ENCODE measurements around the gene CTPS1. TPM values are rescaled to one million over a fixed set of nuclear protein-coding genes. Genes with fewer than 3 reads are reported as not detected.

Gene CTPS1
- polyA plus RNA-seq, 1 donor (not counting 4 experiments of a cell fraction or from before 2014, with no cell fraction given) = 43.3 TPM

DNA sequence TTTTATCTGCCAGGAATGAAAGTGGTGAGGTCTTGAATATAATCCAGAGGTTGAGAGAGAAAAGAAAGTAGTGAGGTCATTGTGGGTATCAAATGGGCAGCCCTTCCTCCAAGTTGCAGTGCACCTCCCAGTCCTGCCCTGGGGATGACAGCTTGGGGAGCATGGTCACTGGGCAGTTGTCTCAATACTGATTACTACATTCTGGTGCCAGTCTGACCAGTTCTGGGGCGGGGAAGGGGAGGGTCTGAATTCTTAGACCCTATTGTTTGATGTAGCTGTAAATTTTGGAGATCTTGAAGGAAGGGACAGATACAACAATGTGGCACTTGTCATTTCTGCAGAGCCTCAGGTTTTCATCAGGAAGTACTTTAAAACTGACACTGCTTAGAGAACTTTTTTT, 30.8 kb downstream of the CTPS1 start:
- no peaks in the 10 kb centered on the region for H4K20me1 ChIP-seq (ENCODE audit: control insufficient read depth, extremely low read depth, insufficient read depth, low read length)

DNA sequence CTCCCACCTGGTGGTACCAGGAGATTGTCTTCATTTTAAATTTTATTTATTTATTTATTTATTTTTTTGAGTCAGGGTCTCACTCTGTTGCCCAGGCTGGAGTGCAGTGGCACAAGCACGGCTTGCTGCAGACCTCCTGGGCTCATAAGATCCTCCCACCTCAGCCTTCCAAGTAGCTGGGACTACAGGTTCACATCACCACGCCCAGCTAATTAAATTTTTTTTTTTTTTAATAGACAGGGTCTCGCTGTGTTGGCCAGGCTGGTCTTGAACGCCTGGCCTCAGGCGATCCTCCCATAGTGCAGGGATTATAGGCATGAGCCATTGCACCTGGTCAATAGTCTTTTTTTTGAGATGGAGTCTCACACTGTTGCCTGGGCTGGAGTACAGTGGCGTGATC, 33.5 kb downstream of the CTPS1 start:
- peaks cover 18% of the 10 kb centered on the region for H3K4me1 ChIP-seq (ENCODE audit: control insufficient read depth, extremely low read depth, insufficient read depth, low read length)
- no peak for FAIRE-seq

More for the DNA sequence above, 30.8 kb downstream of the CTPS1 start:
- no peak overlapping the region for H3K27ac ChIP-seq (ENCODE audit: control insufficient read depth, insufficient read depth, low read length)
- H2AFZ ChIP-seq (ENCODE audit: control insufficient read depth, low read length) = no peak overlapping the region
- H3K27me3 ChIP-seq (ENCODE audit: control insufficient read depth, extremely low read depth, insufficient read depth, low read length) = no peaks in the 10 kb centered on the region
- DNase-seq (ENCODE audit: low read depth, low spot score) = no peak
- H3K9me3 ChIP-seq (ENCODE audit: control insufficient read depth, low read depth, low read length) = no peaks in the 10 kb centered on the region
- no peak overlapping the region for H3K4me3 ChIP-seq (ENCODE audit: control insufficient read depth in 2 of 3, extremely low read depth in 1 of 3, insufficient read depth in 2 of 3, low read depth in 1 of 3, low read length in 3 of 3)
- H3K79me2 ChIP-seq (ENCODE audit: control insufficient read depth, insufficient read depth, low read length) = peaks cover 13% of the 10 kb centered on the region
- H3K36me3 ChIP-seq (ENCODE audit: control insufficient read depth in 2 of 2, extremely low read depth in 1 of 2, insufficient read depth in 2 of 2, low read length in 2 of 2) = peaks cover 57 to 76% of the 10 kb centered on the region in 2 experiments
- peaks cover 2% of the 10 kb centered on the region for H3K9me1 ChIP-seq (ENCODE audit: control insufficient read depth, extremely low read depth, insufficient read depth, low read length)
- peaks cover 43% of the 10 kb centered on the region for H3K4me1 ChIP-seq (ENCODE audit: control insufficient read depth, extremely low read depth, insufficient read depth, low read length)
- dilution Hi-C loops (cut with MboI; ENCODE audit: extremely low pct_ligation_motif_present, low sequenced_read_pairs) = no loop called here
- no peak overlapping the region for H3K9ac ChIP-seq (ENCODE audit: control insufficient read depth, extremely low read depth, insufficient read depth, low read length)
- TF ChIP-seq, protein P1, sequence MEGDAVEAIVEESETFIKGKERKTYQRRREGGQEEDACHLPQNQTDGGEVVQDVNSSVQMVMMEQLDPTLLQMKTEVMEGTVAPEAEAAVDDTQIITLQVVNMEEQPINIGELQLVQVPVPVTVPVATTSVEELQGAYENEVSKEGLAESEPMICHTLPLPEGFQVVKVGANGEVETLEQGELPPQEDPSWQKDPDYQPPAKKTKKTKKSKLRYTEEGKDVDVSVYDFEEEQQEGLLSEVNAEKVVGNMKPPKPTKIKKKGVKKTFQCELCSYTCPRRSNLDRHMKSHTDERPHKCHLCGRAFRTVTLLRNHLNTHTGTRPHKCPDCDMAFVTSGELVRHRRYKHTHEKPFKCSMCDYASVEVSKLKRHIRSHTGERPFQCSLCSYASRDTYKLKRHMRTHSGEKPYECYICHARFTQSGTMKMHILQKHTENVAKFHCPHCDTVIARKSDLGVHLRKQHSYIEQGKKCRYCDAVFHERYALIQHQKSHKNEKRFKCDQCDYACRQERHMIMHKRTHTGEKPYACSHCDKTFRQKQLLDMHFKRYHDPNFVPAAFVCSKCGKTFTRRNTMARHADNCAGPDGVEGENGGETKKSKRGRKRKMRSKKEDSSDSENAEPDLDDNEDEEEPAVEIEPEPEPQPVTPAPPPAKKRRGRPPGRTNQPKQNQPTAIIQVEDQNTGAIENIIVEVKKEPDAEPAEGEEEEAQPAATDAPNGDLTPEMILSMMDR (optimal IDR thresholded peaks at IDR 0.05 in 1 of 3, IDR thresholded peaks at IDR 0.05 in 1 of 3, conservative IDR thresholded peaks at IDR 0.05 in 1 of 3; ENCODE audit: extremely low read depth in 1 of 3, insufficient read depth in 2 of 3, low read length in 3 of 3) = no peak
- TF ChIP-seq EZH2 (IDR thresholded peaks at IDR 0.05; ENCODE audit: low read length) = no peak
- no peak for FAIRE-seq
- H3K4me2 ChIP-seq (ENCODE audit: control insufficient read depth, extremely low read depth, insufficient read depth, low read depth, low read length) = no peak overlapping the region

More for the DNA sequence above, 33.5 kb downstream of the CTPS1 start:
- no peak for TF ChIP-seq EZH2 (IDR thresholded peaks at IDR 0.05; ENCODE audit: low read length)
- TF ChIP-seq, protein P1 (optimal IDR thresholded peaks at IDR 0.05 in 1 of 3, IDR thresholded peaks at IDR 0.05 in 1 of 3, conservative IDR thresholded peaks at IDR 0.05 in 1 of 3; ENCODE audit: extremely low read depth in 1 of 3, insufficient read depth in 2 of 3, low read length in 3 of 3) = no peak
- Histone ChIP-seq H3K9me3 (ENCODE audit: control insufficient read depth, low read depth, low read length) (no peaks in the 10 kb centered on the region), H3K4me3 (ENCODE audit: control insufficient read depth in 2 of 3, extremely low read depth in 1 of 3, insufficient read depth in 2 of 3, low read depth in 1 of 3, low read length in 3 of 3) (no peak overlapping the region), H3K9ac (ENCODE audit: control insufficient read depth, extremely low read depth, insufficient read depth, low read length) (no peak overlapping the region), H2AFZ (ENCODE audit: control insufficient read depth, low read length) (no peak overlapping the region), H3K27me3 (ENCODE audit: control insufficient read depth, extremely low read depth, insufficient read depth, low read length) (no peaks in the 10 kb centered on the region), H3K79me2 (ENCODE audit: control insufficient read depth, insufficient read depth, low read length) (peaks cover 13% of the 10 kb centered on the region), H3K27ac (ENCODE audit: control insufficient read depth, insufficient read depth, low read length) (no peak overlapping the region), H4K20me1 (ENCODE audit: control insufficient read depth, extremely low read depth, insufficient read depth, low read length) (no peaks in the 10 kb centered on the region), H3K36me3 (ENCODE audit: control insufficient read depth in 2 of 2, extremely low read depth in 1 of 2, insufficient read depth in 2 of 2, low read length in 2 of 2) (peaks cover 61 to 75% of the 10 kb centered on the region in 2 experiments), H3K4me2 (ENCODE audit: control insufficient read depth, extremely low read depth, insufficient read depth, low read depth, low read length) (no peak overlapping the region), H3K9me1 (ENCODE audit: control insufficient read depth, extremely low read depth, insufficient read depth, low read length) (no peaks in the 10 kb centered on the region)
- no peak for DNase-seq (ENCODE audit: low read depth, low spot score)
- dilution Hi-C loops (cut with MboI; ENCODE audit: extremely low pct_ligation_motif_present, low sequenced_read_pairs) = no loop called here

Data from keratinocyte (primary cell).